HepG2 (cell line): ENCODE measurements around the gene POLL. TPM values are rescaled to one million over a fixed set of nuclear protein-coding genes. Genes with fewer than 3 reads are reported as not detected.

Source experiments
- DNMT1 ChIP-seq: sonication (generic); formaldehyde crosslinking; IDR thresholded peaks from 2 replicates; pipeline ENCODE4 v1.5.1; 2020; ENCODE audit warnings: mild to moderate bottlenecking, missing genetic modification reagents
- GABPB1 ChIP-seq: IDR thresholded peaks from 2 replicates; pipeline ENCODE4 v1.6.1; 2016; ENCODE audit warnings: mild to moderate bottlenecking, missing genetic modification reagents, moderate library complexity, missing compliant biosample characterization
- HOXA3 ChIP-seq: sonication (generic); formaldehyde crosslinking; IDR thresholded peaks from 2 replicates; pipeline ENCODE4 v1.5.0; 2020; ENCODE audit warnings: missing genetic modification reagents
- NAIF1 ChIP-seq: sonication (generic); formaldehyde crosslinking; IDR thresholded peaks from 2 replicates; pipeline ENCODE4 v1.5.0; 2020; ENCODE audit warnings: mild to moderate bottlenecking, missing genetic modification reagents, borderline replicate concordance
- POLR2AphosphoS2 ChIP-seq: IDR thresholded peaks from 2 replicates; pipeline ENCODE4 v1.6.1; 2011; ENCODE audit warnings: low read depth, low read length, improper control_type of control experiment
- SRSF1 ChIP-seq: fragments of 200-400 bp; formaldehyde crosslinking; optimal IDR thresholded peaks from 2 replicates; pipeline ENCODE3; 2017; ENCODE audit warnings: mild to moderate bottlenecking, low read depth, low read length, moderate library complexity
- ZBTB26 ChIP-seq: IDR thresholded peaks from 2 replicates; pipeline ENCODE4 v1.6.1; 2016; ENCODE audit warnings: missing compliant biosample characterization, missing genetic modification reagents, borderline replicate concordance
- ZBTB3 ChIP-seq: sonication (generic); formaldehyde crosslinking; IDR thresholded peaks from 2 replicates; pipeline ENCODE4 v1.4.0; 2020; ENCODE audit warnings: low read depth, mild to moderate bottlenecking, moderate library complexity, missing genetic modification reagents, borderline replicate concordance
- ZC3H13 ChIP-seq: sonication (generic); formaldehyde crosslinking; IDR thresholded peaks from 2 replicates; pipeline ENCODE4 v1.8.1; 2023; ENCODE audit warnings: mild to moderate bottlenecking, missing genetic modification reagents, moderate library complexity
- ZNF225 ChIP-seq: sonication (generic); formaldehyde crosslinking; IDR thresholded peaks from 2 replicates; pipeline ENCODE4 v1.4.0; 2020; ENCODE audit warnings: mild to moderate bottlenecking, missing genetic modification reagents
- ZNF251 ChIP-seq: sonication (generic); formaldehyde crosslinking; IDR thresholded peaks from 2 replicates; pipeline ENCODE4 v1.9.0; 2021; ENCODE audit warnings: mild to moderate bottlenecking, missing genetic modification reagents
- ZNF282 ChIP-seq: fragments of 450-650 bp; IDR thresholded peaks from 2 replicates; pipeline ENCODE4 v1.6.1; 2018; ENCODE audit not compliant: partially characterized antibody
- ZNF350 ChIP-seq: sonication (generic); formaldehyde crosslinking; IDR thresholded peaks from 2 replicates; pipeline ENCODE4 v1.4.0; 2020; ENCODE audit warnings: mild to moderate bottlenecking, low read depth, missing genetic modification reagents, borderline replicate concordance
- ZNF530 ChIP-seq: sonication (generic); formaldehyde crosslinking; IDR thresholded peaks from 2 replicates; pipeline ENCODE4 v1.5.0; 2020; ENCODE audit warnings: low read depth, mild to moderate bottlenecking, missing genetic modification reagents
- ZNF562 ChIP-seq: sonication (generic); formaldehyde crosslinking; IDR thresholded peaks from 2 replicates; pipeline ENCODE4 v1.8.0; 2022; ENCODE audit warnings: missing genetic modification reagents, borderline replicate concordance
- ZSCAN21 ChIP-seq: sonication (generic); formaldehyde crosslinking; IDR thresholded peaks from 2 replicates; pipeline ENCODE4 v1.8.0; 2022; ENCODE audit warnings: mild to moderate bottlenecking, missing genetic modification reagents, moderate library complexity, borderline replicate concordance
- ZSCAN22 ChIP-seq: sonication (generic); formaldehyde crosslinking; IDR thresholded peaks from 2 replicates; pipeline ENCODE4 v1.4.0; 2020; ENCODE audit warnings: mild to moderate bottlenecking, missing genetic modification reagents
- polyA plus RNA-seq, 8 experiments: library from polyadenylated mRNA; depleted of rRNA in 3 of 8; stranded (reverse) in 7 of 8; unstranded in 1 of 8; fragments of >200 nt; fragmentation: Illumina TruSeq in 4 of 8; extraction: Trizol in 4 of 8; gene quantifications; 2 replicates each; pipeline versions ENCODE4 v1.2.1 to v1.2.3, GENCODE V29; 2011 to 2016; ENCODE audit warnings: low read depth in 4 of 8, missing spikeins in 1 of 8, mixed read lengths in 1 of 8; ENCODE audit not compliant: insufficient read depth in 1 of 8
- total RNA-seq, 5 experiments: library from RNA; depleted of rRNA; stranded (reverse); fragments of >200 nt; fragmentation: Illumina TruSeq; extraction: Trizol; gene quantifications; 2 replicates each; pipeline ENCODE4 v1.2.3, GENCODE V29; 2016; ENCODE audit warnings: low read depth in 1 of 5
- TF ChIP-seq, protein P1 (sequence below): sonication (generic); formaldehyde crosslinking; IDR thresholded peaks from 2 replicates; pipeline ENCODE4 v1.4.0; 2020; ENCODE audit warnings: missing genetic modification reagents
- TF ChIP-seq, protein P2 (sequence below): sonication (generic); formaldehyde crosslinking; IDR thresholded peaks from 2 replicates; pipeline ENCODE4 v1.5.0; 2020; ENCODE audit warnings: mild to moderate bottlenecking, missing genetic modification reagents
- TF ChIP-seq, protein P3 (sequence below): fragments of 450-650 bp; IDR thresholded peaks from 2 replicates; pipeline ENCODE4 v1.6.1; 2016
- TF ChIP-seq, protein P4 (sequence below): sonication (generic); formaldehyde crosslinking; IDR thresholded peaks from 2 replicates; pipeline ENCODE4 v1.8.0; 2022; ENCODE audit warnings: missing genetic modification reagents, mild to moderate bottlenecking, moderate library complexity, borderline replicate concordance

POLL gene
- total and polyA plus RNA-seq, 2 of the 13 experiments (the other 11 are each of a cell fraction or from before 2014, with no cell fraction given) = 13.8 to 19.1 TPM

GRCh38 chr10:101566333-101567164, 21.5 kb downstream of the POLL start (continued):
- TF ChIP-seq ZSCAN21 (CRISPR knock-in tag) (peak; percentile 31; the same call in 1 of the 2 replicates), HOXA3 (CRISPR knock-in tag) (peak; percentile 24; the same call in 1 of the 2 replicates), POLR2AphosphoS2 (0 out of 2 replicates have a peak, but pooled peaks have one; percentile 30), GABPB1 (CRISPR knock-in tag) (peak; percentile 32; the same call in 1 of the 2 replicates), ZNF530 (no peak), SRSF1 (no peak), ZNF251 (no peak), ZNF225 (CRISPR knock-in tag) (0 out of 2 replicates have a peak, but pooled peaks have one; percentile 15), ZC3H13 (no peak), ZSCAN22 (CRISPR knock-in tag) (no peak), ZNF350 (CRISPR knock-in tag) (0 out of 2 replicates have a peak, but pooled peaks have one; percentile 16), NAIF1 (no peak), DNMT1 (CRISPR knock-in tag) (no peak), ZNF562 (CRISPR knock-in tag) (no peak), ZBTB3 (CRISPR knock-in tag) (no peak), ZBTB26 (CRISPR knock-in tag) (no peak), ZNF282 (no peak)
- TF ChIP-seq, protein P1, sequence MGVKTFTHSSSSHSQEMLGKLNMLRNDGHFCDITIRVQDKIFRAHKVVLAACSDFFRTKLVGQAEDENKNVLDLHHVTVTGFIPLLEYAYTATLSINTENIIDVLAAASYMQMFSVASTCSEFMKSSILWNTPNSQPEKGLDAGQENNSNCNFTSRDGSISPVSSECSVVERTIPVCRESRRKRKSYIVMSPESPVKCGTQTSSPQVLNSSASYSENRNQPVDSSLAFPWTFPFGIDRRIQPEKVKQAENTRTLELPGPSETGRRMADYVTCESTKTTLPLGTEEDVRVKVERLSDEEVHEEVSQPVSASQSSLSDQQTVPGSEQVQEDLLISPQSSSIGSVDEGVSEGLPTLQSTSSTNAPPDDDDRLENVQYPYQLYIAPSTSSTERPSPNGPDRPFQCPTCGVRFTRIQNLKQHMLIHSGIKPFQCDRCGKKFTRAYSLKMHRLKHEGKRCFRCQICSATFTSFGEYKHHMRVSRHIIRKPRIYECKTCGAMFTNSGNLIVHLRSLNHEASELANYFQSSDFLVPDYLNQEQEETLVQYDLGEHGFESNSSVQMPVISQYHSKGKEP = no peak
- TF ChIP-seq, protein P2, sequence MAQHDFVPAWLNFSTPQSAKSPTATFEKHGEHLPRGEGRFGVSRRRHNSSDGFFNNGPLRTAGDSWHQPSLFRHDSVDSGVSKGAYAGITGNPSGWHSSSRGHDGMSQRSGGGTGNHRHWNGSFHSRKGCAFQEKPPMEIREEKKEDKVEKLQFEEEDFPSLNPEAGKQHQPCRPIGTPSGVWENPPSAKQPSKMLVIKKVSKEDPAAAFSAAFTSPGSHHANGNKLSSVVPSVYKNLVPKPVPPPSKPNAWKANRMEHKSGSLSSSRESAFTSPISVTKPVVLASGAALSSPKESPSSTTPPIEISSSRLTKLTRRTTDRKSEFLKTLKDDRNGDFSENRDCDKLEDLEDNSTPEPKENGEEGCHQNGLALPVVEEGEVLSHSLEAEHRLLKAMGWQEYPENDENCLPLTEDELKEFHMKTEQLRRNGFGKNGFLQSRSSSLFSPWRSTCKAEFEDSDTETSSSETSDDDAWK (CRISPR knock-in tag) = no peak
- TF ChIP-seq, protein P3, sequence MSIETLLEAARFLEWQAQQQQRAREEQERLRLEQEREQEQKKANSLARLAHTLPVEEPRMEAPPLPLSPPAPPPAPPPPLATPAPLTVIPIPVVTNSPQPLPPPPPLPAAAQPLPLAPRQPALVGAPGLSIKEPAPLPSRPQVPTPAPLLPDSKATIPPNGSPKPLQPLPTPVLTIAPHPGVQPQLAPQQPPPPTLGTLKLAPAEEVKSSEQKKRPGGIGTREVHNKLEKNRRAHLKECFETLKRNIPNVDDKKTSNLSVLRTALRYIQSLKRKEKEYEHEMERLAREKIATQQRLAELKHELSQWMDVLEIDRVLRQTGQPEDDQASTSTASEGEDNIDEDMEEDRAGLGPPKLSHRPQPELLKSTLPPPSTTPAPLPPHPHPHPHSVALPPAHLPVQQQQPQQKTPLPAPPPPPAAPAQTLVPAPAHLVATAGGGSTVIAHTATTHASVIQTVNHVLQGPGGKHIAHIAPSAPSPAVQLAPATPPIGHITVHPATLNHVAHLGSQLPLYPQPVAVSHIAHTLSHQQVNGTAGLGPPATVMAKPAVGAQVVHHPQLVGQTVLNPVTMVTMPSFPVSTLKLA = peak; percentile 45
- TF ChIP-seq, protein P4, sequence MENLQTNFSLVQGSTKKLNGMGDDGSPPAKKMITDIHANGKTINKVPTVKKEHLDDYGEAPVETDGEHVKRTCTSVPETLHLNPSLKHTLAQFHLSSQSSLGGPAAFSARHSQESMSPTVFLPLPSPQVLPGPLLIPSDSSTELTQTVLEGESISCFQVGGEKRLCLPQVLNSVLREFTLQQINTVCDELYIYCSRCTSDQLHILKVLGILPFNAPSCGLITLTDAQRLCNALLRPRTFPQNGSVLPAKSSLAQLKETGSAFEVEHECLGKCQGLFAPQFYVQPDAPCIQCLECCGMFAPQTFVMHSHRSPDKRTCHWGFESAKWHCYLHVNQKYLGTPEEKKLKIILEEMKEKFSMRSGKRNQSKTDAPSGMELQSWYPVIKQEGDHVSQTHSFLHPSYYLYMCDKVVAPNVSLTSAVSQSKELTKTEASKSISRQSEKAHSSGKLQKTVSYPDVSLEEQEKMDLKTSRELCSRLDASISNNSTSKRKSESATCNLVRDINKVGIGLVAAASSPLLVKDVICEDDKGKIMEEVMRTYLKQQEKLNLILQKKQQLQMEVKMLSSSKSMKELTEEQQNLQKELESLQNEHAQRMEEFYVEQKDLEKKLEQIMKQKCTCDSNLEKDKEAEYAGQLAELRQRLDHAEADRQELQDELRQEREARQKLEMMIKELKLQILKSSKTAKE (CRISPR knock-in tag) = no peak
- TF ChIP-seq, all 625 proteins: peak for 40
